Naive B cell (primary cell): Measurements from ENCODE around the gene NXN. TPM values are rescaled to one million over a fixed set of nuclear protein-coding genes. Genes with fewer than 3 reads are reported as not detected.
A peak's percentile ranks its signal among the peaks of the same experiment; 100 is the strongest.

ENCODE experiments used
- ATAC-seq, 2 donors: fragments of 150-1000 bp; cut with Tn5 transposase; 2 replicates each; pipeline ENCODE4 v1.10.0; 2021; ENCODE audit warnings: low read depth in 2 of 2, mild to moderate bottlenecking in 2 of 2, moderate library complexity in 2 of 2
- DNase-seq: peaks from one replicate; pipeline ENCODE4 v3.0.0; 2022
- H3K27ac Mint-ChIP-seq, 6 donors: one replicate each; pipeline ENCODE4 v1.8.0; 2020 to 2022; ENCODE audit warnings: mild to moderate bottlenecking in 6 of 6, mixed read lengths in 6 of 6, moderate library complexity in 5 of 6, inconsistent platforms in 2 of 6
- H3K27me3 Mint-ChIP-seq, 3 donors: one replicate each; pipeline ENCODE4 v1.8.0; 2021 to 2022; ENCODE audit warnings: mixed read lengths in 3 of 3, mild to moderate bottlenecking in 1 of 3
- H3K36me3 Mint-ChIP-seq, 2 donors: one replicate each; pipeline ENCODE4 v1.8.0; 2020 to 2022; ENCODE audit warnings: mixed read lengths in 2 of 2, inconsistent platforms in 1 of 2, mild to moderate bottlenecking in 1 of 2
- H3K4me1 Mint-ChIP-seq, 3 donors: one replicate each; pipeline ENCODE4 v1.8.0; 2020 to 2022; ENCODE audit warnings: mixed read lengths in 3 of 3, inconsistent platforms in 1 of 3, mild to moderate bottlenecking in 1 of 3, moderate library complexity in 1 of 3
- H3K4me3 Mint-ChIP-seq, 8 donors: one replicate each; pipeline ENCODE4 v1.8.0; 2020 to 2022; ENCODE audit warnings: mild to moderate bottlenecking in 8 of 8, mixed read lengths in 8 of 8, moderate library complexity in 8 of 8, inconsistent platforms in 2 of 8
- H3K9me3 Mint-ChIP-seq, 7 donors: one replicate each; pipeline ENCODE4 v1.8.0; 2020 to 2022; ENCODE audit warnings: mixed read lengths in 7 of 7, mild to moderate bottlenecking in 5 of 7, inconsistent platforms in 2 of 7, moderate library complexity in 1 of 7
- polyA plus RNA-seq, 6 donors: library from polyadenylated mRNA; unstranded; fragments of 300-500 nt; fragmentation: Illumina TruSeq; gene quantifications; one replicate each; pipeline ENCODE4 v1.2.3, GENCODE V29; 2021; ENCODE audit warnings: low read depth in 6 of 6

NXN gene
- polyA plus RNA-seq, 6 donors from 2014 or later: 0.36 to 0.40 TPM; not detected in 4

GRCh38 chr17:951325-952132 is 28.0 kb downstream of the NXN start:
- H3K27me3 Mint-ChIP-seq: peaks cover 8 to 37% (median 16%) of the 10 kb centered on the region in 3 donors

GRCh38 chr17:949623-950303 is 29.8 kb downstream of the NXN start:
- H3K4me3 Mint-ChIP-seq: no peak overlapping the region
- no peaks in the 10 kb centered on the region for H3K36me3 Mint-ChIP-seq
- peaks cover 7 to 29% (median 16%) of the 10 kb centered on the region in 3 donors for H3K27me3 Mint-ChIP-seq
- DNase-seq: no peak
- ATAC-seq: no peak
- peaks cover 0 to 4% (median 0%) of the 10 kb centered on the region in 7 donors for H3K9me3 Mint-ChIP-seq
- peaks cover 0 to 4% (median 3%) of the 10 kb centered on the region in 3 donors for H3K4me1 Mint-ChIP-seq
- no peak overlapping the region for H3K27ac Mint-ChIP-seq

More at GRCh38 chr17:951325-952132, 28.0 kb downstream of the NXN start:
- ATAC-seq (no peak), DNase-seq (no peak)
- peaks cover 0 to 4% (median 0%) of the 10 kb centered on the region in 7 donors for H3K9me3 Mint-ChIP-seq
- no peak overlapping the region for H3K4me3 Mint-ChIP-seq
- no peak overlapping the region for H3K27ac Mint-ChIP-seq
- H3K36me3 Mint-ChIP-seq: no peaks in the 10 kb centered on the region
- H3K4me1 Mint-ChIP-seq: peaks cover 0 to 4% (median 3%) of the 10 kb centered on the region in 3 donors

- no peak for ATAC-seq
- H3K27me3 Mint-ChIP-seq: peaks cover 7 to 26% (median 8%) of the 10 kb centered on the region in 3 donors
- H3K4me3 Mint-ChIP-seq: no peak overlapping the region
Measured at GRCh38 chr17:948284-948852, 31.2 kb downstream of the NXN start.

GRCh38 chr17:946510-947236 is 32.9 kb downstream of the NXN start:
- H3K27me3 Mint-ChIP-seq: peaks cover 0 to 21% (median 7%) of the 10 kb centered on the region in 3 donors
- peaks cover 0 to 4% (median 3%) of the 10 kb centered on the region in 3 donors for H3K4me1 Mint-ChIP-seq
- peak overlapping the region in 1 of 8 donors; percentile 20 for H3K4me3 Mint-ChIP-seq
- H3K36me3 Mint-ChIP-seq: no peaks in the 10 kb centered on the region
- DNase-seq (no peak), ATAC-seq (no peak)
- H3K27ac Mint-ChIP-seq: no peak overlapping the region
- peaks cover 0 to 4% (median 0%) of the 10 kb centered on the region in 7 donors for H3K9me3 Mint-ChIP-seq

More at GRCh38 chr17:948284-948852, 31.2 kb downstream of the NXN start:
- no peaks in the 10 kb centered on the region for H3K36me3 Mint-ChIP-seq
- H3K9me3 Mint-ChIP-seq: peaks cover 0 to 4% (median 0%) of the 10 kb centered on the region in 7 donors
- H3K27ac Mint-ChIP-seq: no peak overlapping the region
- no peak for DNase-seq
- peaks cover 0 to 4% (median 3%) of the 10 kb centered on the region in 3 donors for H3K4me1 Mint-ChIP-seq

GRCh38 chr17:945672-946071 is 33.9 kb downstream of the NXN start:
- Mint-ChIP-seq H3K4me3 (no peak overlapping the region), H3K27me3 (peaks cover 0 to 14% (median 7%) of the 10 kb centered on the region in 3 donors), H3K27ac (no peak overlapping the region), H3K9me3 (peaks cover 0 to 4% (median 0%) of the 10 kb centered on the region in 7 donors), H3K4me1 (peaks cover 0 to 4% (median 3%) of the 10 kb centered on the region in 3 donors), H3K36me3 (no peaks in the 10 kb centered on the region)
- ATAC-seq: no peak
- no peak for DNase-seq

GRCh38 chr17:944266-944826 is 35.2 kb downstream of the NXN start:
- DNase-seq (no peak), ATAC-seq (no peak)
- Mint-ChIP-seq H3K27me3 (peaks cover 0 to 11% (median 7%) of the 10 kb centered on the region in 3 donors), H3K9me3 (peaks cover 0 to 2% (median 0%) of the 10 kb centered on the region in 7 donors), H3K4me3 (no peak overlapping the region), H3K36me3 (no peaks in the 10 kb centered on the region), H3K4me1 (peaks cover 0 to 4% (median 0%) of the 10 kb centered on the region in 3 donors), H3K27ac (peak overlapping the region in 2 of 6 donors; percentile 9 to 49)

- Mint-ChIP-seq H3K4me3 (no peak overlapping the region), H3K4me1 (no peaks in the 10 kb centered on the region), H3K27me3 (peaks cover 6 to 18% (median 8%) of the 10 kb centered on the region in 3 donors), H3K36me3 (no peaks in the 10 kb centered on the region), H3K27ac (no peak overlapping the region), H3K9me3 (no peaks in the 10 kb centered on the region)
- DNase-seq (no peak), ATAC-seq (no peak)
Measured at GRCh38 chr17:935485-935884, 44.1 kb downstream of the NXN start.

GRCh38 chr17:933312-934073 is 46.1 kb downstream of the NXN start:
- no peak for DNase-seq
- Mint-ChIP-seq H3K4me3 (peak overlapping the region in 1 of 8 donors; percentile 29), H3K4me1 (no peaks in the 10 kb centered on the region), H3K9me3 (no peaks in the 10 kb centered on the region), H3K27ac (no peak overlapping the region), H3K27me3 (peaks cover 8 to 11% (median 9%) of the 10 kb centered on the region in 3 donors), H3K36me3 (no peaks in the 10 kb centered on the region)
- no peak for ATAC-seq

GRCh38 chr17:930258-930657 is 49.3 kb downstream of the NXN start:
- peaks cover 4 to 24% (median 15%) of the 10 kb centered on the region in 3 donors for H3K27me3 Mint-ChIP-seq
- DNase-seq (no peak), ATAC-seq (no peak)
- no peaks in the 10 kb centered on the region for H3K9me3 Mint-ChIP-seq
- no peak overlapping the region for H3K27ac Mint-ChIP-seq
- no peaks in the 10 kb centered on the region for H3K4me1 Mint-ChIP-seq
- H3K4me3 Mint-ChIP-seq: no peak overlapping the region
- no peaks in the 10 kb centered on the region for H3K36me3 Mint-ChIP-seq

- H3K27ac Mint-ChIP-seq: peak overlapping the region in 1 of 6 donors; percentile 33
- H3K9me3 Mint-ChIP-seq: no peaks in the 10 kb centered on the region
- no peak overlapping the region for H3K4me3 Mint-ChIP-seq
- H3K36me3 Mint-ChIP-seq: no peaks in the 10 kb centered on the region
- peaks cover 7 to 25% (median 19%) of the 10 kb centered on the region in 3 donors for H3K27me3 Mint-ChIP-seq
- H3K4me1 Mint-ChIP-seq: no peaks in the 10 kb centered on the region
- ATAC-seq (no peak), DNase-seq (no peak)
Measured at GRCh38 chr17:929586-929985, 50.0 kb downstream of the NXN start.

GRCh38 chr17:927611-928461 is 51.7 kb downstream of the NXN start:
- Mint-ChIP-seq H3K4me3 (no peak overlapping the region), H3K4me1 (no peaks in the 10 kb centered on the region)
- ATAC-seq: no peak

More at GRCh38 chr17:927611-928461, 51.7 kb downstream of the NXN start:
- peaks cover 14 to 25% (median 16%) of the 10 kb centered on the region in 3 donors for H3K27me3 Mint-ChIP-seq
- DNase-seq: no peak
- no peaks in the 10 kb centered on the region for H3K9me3 Mint-ChIP-seq
- no peaks in the 10 kb centered on the region for H3K36me3 Mint-ChIP-seq
- H3K27ac Mint-ChIP-seq: no peak overlapping the region
